ENCODE measurements around the gene NAT8.
"Not testable (repeated sequence)": the region's sequence is repeated elsewhere in the genome, so short reads cannot be mapped to it uniquely, and the experiment has no call there.

The NAT8 gene

DNA sequence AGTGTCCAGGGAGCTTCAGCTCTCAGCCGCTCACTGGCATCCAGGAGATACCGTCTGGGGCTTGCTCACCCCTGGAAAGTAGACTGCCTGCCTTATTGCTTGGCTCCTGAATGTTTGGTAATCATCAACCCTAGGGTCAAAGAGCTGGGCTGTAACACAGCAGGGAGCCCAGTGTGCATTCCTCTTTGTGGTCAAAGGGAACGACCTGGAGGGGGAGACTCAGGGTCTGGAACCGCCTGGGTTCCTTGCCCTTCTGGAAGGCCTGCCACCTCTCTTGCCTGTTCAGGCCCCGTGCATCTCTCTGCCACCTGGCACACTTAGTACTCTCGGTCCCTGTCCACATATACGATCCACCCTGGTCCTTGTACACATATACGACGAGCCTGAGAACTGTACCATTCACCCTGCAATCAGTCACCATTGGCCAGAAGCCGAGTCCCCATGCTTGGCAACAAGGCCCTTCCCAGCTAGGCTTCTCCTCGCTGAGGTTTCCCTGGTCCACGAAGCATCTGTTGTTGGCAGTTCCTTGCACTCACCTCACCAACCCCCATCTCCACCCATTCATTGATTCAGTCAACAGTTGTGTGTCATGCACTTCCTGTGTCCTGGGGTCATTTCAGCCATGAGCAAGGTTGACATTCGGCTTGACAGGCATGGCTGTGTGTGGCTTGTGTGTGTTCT is at the start of gene NAT8:
Gene NAT8 (minus strand): TSS at position 85 of the 681 bp plus-strand sequence. CDS start 794 bp downstream, outside the sequence.
- DNase-seq: no peak

GRCh38 chr2:73690372-73691088 is 48.3 kb upstream of the NAT8 start:
- DNase-seq: not testable (repeated sequence)

- DNase-seq: not testable (repeated sequence)
These were observed 46.3 kb upstream of the NAT8 start for GRCh38 chr2:73688494-73688893.

GRCh38 chr2:73685764-73686438 is 43.7 kb upstream of the NAT8 start:
- no peak for DNase-seq

DNA sequence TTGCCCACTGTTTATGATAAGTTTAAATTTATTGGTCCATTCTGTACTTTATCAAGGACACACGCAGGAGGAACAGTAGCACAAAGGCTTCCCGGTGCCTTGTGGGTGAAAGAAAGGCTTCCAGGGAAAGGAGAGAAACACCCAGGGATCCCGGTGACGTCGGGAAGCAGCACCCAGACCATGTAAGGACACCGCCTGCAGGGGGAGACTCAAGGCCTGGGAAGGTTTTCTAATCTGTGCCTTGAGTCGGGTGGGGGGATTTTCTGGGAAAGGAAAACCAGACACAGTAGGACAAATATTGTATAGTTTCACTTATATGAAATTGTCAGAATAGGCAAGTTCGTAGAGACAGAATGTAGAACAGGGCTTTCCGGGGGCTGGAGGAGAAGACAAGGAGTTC is 42.7 kb upstream of the NAT8 start:
- not testable (repeated sequence) for DNase-seq

- DNase-seq: not testable (repeated sequence)
These were observed 42.1 kb upstream of the NAT8 start for GRCh38 chr2:73684325-73684724.

DNA sequence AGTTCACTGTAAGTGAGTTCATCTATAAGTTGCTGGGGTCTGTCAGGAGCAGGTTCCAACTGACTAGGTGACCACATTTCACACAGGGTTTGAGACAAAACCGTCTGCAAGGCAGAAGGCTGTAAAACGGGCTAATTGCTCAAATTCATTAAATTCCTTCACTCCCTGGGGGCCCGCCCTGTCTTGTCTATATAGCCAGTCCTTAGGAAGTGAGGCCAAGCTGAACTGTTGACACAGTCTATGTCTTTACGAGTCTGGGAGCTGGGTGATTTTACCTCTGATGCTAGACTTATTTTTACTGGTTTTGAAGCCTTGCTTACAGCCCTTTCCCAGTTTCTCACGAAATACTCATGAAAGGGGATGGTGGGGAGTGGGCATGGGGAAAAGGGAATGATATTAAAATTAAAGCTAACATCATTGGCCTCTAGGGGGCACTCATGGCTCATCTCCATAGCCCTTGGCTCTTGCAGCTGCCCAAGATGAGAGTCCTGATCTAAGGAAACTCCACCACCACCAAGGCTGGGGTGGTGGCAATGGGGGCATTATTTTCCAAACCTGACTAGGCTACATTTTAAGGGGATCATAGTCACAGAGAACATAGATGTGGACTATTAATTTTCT is 37.8 kb upstream of the NAT8 start:
- not testable (repeated sequence) for DNase-seq

DNA sequence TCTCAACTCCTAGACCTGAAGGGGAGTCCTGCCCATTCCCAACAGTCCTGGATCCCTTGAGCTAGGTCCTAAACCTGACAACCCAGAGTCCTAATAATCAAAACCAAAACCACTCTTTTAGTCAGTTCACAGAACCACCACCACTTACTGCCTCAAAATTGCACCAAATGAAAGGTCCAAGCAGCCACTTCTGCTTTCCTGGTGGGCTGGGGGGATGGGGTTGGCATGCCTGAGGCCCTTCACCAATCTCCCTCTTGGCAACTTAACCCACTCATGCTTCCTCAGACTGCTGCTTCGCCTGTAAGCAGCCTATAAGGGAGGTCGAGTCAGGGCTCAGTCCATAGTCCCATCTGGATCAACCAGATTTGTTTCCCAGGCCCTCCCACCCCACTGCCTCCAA is 37.0 kb upstream of the NAT8 start:
- not testable (repeated sequence) for DNase-seq

DNA sequence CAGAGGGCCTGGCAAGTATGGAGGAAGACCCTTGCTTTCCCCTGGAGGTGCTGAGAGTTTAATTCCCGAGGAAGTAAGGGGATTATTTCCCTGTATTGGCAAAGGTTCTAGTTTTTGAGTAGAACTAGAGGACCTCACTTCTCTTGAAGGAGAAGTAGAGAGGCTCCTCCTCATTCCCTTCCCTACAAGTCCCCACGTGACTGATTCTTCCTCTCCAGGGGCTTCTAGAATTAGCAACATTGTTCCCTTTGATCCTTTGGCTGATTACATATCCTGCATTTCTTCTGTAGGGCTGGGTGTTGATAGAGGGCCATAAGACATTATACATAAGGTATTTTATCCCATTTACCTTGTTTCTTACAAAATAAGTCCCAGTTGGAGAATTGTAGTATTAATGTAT is 35.8 kb upstream of the NAT8 start:
- not testable (repeated sequence) for DNase-seq

DNA sequence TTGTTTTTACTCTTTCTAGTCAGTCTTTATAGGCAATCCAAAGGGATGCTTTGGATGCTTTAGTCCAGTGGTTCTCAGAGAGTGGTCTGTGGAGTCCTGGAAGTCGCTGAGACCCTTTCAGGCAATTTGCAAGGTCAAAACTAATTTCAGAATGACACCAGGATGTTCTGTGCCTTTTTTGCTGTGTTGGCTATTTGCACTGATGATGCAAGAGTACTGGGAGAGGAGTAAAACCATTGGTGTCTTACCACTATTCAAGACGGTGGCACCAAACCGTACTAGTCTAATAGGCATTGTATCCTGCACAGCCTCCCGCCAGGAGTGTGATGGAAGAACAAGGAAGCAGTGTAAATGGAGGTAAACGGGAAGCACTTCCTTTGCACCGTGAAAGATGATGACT is 34.0 kb upstream of the NAT8 start:
- not testable (repeated sequence) for DNase-seq

DNA sequence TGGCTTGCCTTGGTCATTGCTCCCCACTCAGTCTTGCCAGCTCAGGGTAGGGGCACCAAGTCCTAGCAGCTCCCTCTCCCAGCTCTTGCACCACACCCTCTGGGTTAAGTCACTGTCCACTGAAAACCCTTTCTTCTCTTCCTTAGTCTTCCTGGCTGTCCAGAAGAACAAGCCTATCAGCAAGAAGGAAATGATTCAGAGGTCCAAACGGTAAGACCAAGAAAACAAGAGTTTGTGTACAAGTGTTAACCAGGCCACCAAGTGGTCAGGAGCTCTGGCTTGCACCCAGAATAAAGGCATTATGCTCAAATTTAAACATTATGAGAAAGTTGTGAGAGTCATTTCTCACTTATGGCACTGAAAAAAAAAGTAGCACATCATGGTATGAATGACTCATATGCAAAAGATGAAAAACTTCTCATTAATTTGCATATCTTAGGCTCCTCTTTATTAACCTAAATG is 32.5 kb upstream of the NAT8 start:
- DNase-seq: not testable (repeated sequence)

GRCh38 chr2:73669976-73670375 is 27.8 kb upstream of the NAT8 start:
- not testable (repeated sequence) for DNase-seq

GRCh38 chr2:73667239-73667638 is 25.0 kb upstream of the NAT8 start:
- DNase-seq: not testable (repeated sequence)

- no peak for DNase-seq
These were observed 12.0 kb upstream of the NAT8 start for GRCh38 chr2:73654175-73654574.

DNA sequence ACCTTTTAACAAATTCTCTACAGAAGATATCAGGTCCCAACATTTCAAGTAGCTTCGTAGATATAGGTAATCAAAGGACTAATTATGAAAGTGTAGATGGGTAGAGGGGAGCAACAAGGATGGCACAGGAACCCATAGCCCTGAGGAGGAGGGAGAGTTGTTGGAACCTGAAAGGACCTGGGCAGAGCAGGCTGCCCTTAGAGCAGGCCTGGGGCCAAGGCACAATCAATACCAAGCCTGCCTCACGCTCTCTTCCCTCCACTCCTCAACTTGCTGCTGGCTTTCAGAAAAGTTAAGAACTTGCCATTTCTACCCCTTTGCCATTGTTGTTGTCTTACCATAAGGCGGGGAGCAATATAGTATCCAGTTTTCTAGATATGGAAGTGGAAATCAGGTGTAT is 10.1 kb upstream of the NAT8 start:
- DNase-seq: no peak

- DNase-seq: no peak
These were observed 9.5 kb upstream of the NAT8 start for GRCh38 chr2:73651591-73652230.

- DNase-seq: not testable (repeated sequence)
These were observed 5.5 kb upstream of the NAT8 start for GRCh38 chr2:73647690-73648089.

DNA sequence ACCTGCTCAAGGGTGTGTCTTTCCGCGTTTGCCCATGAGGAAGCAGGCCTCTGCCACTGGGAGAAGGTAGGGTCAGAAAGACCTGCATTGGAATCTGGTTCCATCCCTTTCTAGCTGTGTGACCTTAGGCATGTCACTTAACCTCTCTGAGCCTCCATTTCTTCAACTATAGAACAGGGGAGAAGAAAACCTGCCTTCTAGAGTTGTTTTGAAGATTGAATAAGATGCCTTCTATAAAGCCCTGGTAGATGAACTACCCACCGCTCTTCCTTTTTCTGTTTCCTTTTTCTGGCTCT is 507 bp downstream of the NAT8 start:
- no peak for DNase-seq

DNA sequence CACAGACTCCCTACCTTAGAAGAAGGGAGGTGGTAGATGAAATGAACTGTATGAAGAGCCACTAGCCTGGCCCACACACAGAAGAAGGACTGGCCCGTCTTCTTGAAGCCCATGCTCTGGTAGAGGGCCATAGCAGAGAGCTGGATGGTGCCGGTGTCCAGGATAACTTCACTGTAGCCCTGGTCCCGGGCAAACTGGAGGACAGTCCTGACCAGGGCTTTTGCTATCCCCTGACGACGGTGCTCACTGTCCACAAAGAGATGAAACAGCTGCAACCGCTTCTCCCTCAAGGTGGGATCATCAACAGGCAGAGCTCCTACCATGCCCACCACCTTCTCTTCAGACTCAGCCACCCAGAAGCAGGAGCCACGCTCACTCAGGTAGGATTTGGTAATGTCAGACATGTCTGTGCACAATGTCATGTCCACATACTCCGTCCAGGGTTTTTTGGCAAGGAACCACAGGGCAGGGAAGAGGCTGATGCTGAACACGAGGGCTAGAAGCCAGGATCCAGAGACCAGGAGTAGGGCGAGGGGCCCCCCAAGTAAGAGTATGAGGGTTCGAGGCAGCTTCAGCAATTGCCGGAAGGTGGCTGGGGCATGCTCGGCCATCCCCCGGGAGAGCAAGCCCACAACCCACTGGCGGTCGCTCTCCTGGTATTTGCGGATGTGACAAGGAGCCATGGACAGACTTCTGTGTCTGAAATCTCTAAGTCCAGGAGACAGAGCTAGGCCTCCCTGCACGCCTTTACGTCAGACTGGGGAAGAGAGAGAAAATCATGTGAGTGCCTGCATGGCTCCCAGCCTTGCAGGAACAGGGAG is 1.1 kb downstream of the NAT8 start:
- DNase-seq: no peak

DNA sequence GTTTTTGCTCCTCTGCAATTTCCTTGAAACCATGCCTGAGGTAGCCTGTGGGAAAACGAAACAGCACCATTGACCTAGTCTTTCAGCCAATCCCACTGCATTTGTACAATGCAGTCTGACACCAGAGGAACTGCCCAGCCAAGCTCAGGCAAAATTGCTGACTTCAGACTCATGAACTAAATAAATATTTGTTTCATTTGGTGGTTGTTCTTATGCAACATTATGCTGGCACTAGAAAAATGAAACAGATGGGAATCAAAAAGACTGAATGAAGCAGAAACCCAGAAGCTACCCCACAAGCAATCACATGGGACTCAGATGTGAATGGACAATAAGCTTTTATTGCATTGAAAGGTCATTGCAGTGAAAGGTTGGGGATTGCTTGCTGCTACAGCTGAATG is 1.7 kb downstream of the NAT8 start:
- DNase-seq: no peak

DNA sequence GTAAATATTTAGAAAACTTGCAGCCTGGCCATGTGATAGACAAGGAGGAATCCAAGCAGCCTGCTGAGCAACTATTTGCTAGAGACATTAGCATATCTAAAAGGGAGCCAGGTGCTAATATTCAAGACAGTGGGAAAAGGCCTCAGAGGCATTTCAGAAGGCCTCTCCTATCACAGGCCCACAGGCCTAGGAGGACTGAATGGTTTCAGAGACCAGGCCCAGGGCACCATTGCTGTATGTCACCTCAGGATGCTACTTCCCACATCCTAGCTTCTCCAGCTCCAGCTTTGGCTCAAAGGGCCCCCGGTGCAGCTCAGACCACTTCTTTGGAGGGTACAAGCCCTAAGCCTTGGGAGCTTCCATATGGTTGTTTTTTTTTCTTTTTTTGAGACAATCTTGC is 3.8 kb downstream of the NAT8 start:
- no peak for DNase-seq

DNA sequence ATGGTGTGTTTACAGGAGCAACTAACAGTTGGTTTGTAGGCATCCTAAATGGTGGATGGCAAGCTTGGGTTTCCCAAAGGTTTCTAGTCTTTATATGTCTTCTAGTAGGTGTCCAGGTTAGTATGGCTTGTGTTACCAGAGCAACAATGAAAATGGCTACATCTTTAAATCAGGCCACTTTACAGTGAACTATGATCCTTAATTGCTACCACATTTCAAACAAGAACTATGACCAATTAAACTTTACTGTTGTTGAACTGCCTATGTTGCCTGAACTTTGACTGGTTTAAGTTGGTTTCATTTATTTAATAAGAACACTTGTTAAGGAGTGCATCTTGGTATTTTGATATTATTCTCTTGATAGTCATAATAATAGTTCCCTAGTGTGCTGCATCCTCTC is 5.2 kb downstream of the NAT8 start:
- DNase-seq: not testable (repeated sequence)

Data from NCI-H187 treated with DMSO at 0.1 percent for 48 hours (cell line).